HepG2 (cell line): Measurements from ENCODE around the gene MTMR3. TPM values are rescaled to one million over a fixed set of nuclear protein-coding genes. Genes with fewer than 3 reads are reported as not detected.

Experiments
- ATAC-seq: fragments of 200-7000 bp; cut with Tn5 transposase; 3 replicates; pipeline ENCODE4 v1.9.1; 2020; ENCODE audit warnings: mild to moderate bottlenecking, moderate library complexity
- BruUV-seq: library from RNA; stranded (reverse); fragments of 400-500 nt; replicated peaks from 2 replicates; lab custom pipeline; 2021; lab: Mats Ljungman, UMichigan
- CTCF ChIA-PET: fragments of 300-600 bp; formaldehyde crosslinking; extraction: SDS; loops from one replicate; lab custom pipeline; 2021; ENCODE audit warnings: low total read pairs, inconsistent platforms, low intra/inter-chr PET ratio; lab: Yijun Ruan, JAX
- POLR2A ChIA-PET: fragments of 350-600 bp; sonication (Branson Sonifier 250); formaldehyde crosslinking; loops from one replicate; lab custom pipeline; 2020; ENCODE audit warnings: antibody characterized with exemption, inconsistent platforms; lab: Yijun Ruan, JAX
- DNase-seq: peaks from one replicate; pipeline ENCODE4 v3.0.0-alpha.2; 2015; ENCODE audit warnings: low spot score
- FAIRE-seq: peaks from 3 replicates; lab custom pipeline; 2011; peaks lifted over from hg19 to GRCh38; lab: Jason Lieb, UNC
- H2AFZ ChIP-seq: one replicate; pipeline ENCODE4 v1.6.1; 2011; ENCODE audit warnings: low read length, inconsistent platforms
- H3K27ac ChIP-seq: fragments of 300-600 bp; 3 replicates; pipeline ENCODE4 v1.8.0; 2011; ENCODE audit warnings: mixed run types, mild to moderate bottlenecking, mixed read lengths, low read length, inconsistent platforms; ENCODE audit not compliant: insufficient read depth; ENCODE audit errors: extremely low read length
- H3K27me3 ChIP-seq, 2 experiments: fragments of 200-600 bp in 1 of 2; 2 replicates in 1 of 2; 3 replicates in 1 of 2; pipeline versions ENCODE4 v1.6.0 to v1.8.0; 2011; ENCODE audit warnings: low read length in 2 of 2, mild to moderate bottlenecking in 2 of 2, moderate library complexity in 2 of 2, inconsistent platforms in 1 of 2; ENCODE audit not compliant: insufficient read depth in 2 of 2, control insufficient read depth in 1 of 2
- H3K36me3 ChIP-seq, 2 experiments: fragments of 200-600 bp in 1 of 2; replicated peaks in 1 of 2; 2 replicates in 1 of 2; 3 replicates in 1 of 2; pipeline versions ENCODE4 v1.5.1 to v1.8.0; 2011; ENCODE audit warnings: low read length in 2 of 2, inconsistent platforms in 1 of 2; ENCODE audit not compliant: insufficient read depth in 2 of 2, control insufficient read depth in 1 of 2
- H3K4me1 ChIP-seq: 2 replicates; pipeline ENCODE4 v1.5.1; 2012; ENCODE audit warnings: low read length, inconsistent platforms; ENCODE audit not compliant: insufficient read depth
- H3K4me2 ChIP-seq: 2 replicates; pipeline ENCODE4 v1.6.0; 2011; ENCODE audit warnings: low read depth, low read length, inconsistent platforms
- H3K4me3 ChIP-seq, 3 experiments: fragments of 200-600 bp in 1 of 3; sonication (generic), shearing (Covaris generic) in 1 of 3; replicated peaks in 1 of 3; 2 replicates each; pipeline ENCODE4 v1.5.1; 2011 to 2016; ENCODE audit warnings: low read length in 3 of 3, inconsistent platforms in 2 of 3, low read depth in 2 of 3, mild to moderate bottlenecking in 2 of 3, control low read depth in 1 of 3, mixed read lengths in 1 of 3; ENCODE audit not compliant: insufficient read depth in 1 of 3
- H3K79me2 ChIP-seq: one replicate; pipeline ENCODE4 v1.6.1; 2011; ENCODE audit warnings: low read length, inconsistent platforms; ENCODE audit not compliant: insufficient read depth
- H3K9ac ChIP-seq: 2 replicates; pipeline ENCODE4 v1.6.0; 2011; ENCODE audit warnings: mild to moderate bottlenecking, low read depth, low read length, inconsistent platforms; ENCODE audit not compliant: insufficient read depth
- H3K9me3 ChIP-seq: 2 replicates; pipeline ENCODE4 v1.5.1; 2012; ENCODE audit warnings: mild to moderate bottlenecking, low read length
- H4K20me1 ChIP-seq: 2 replicates; pipeline ENCODE4 v1.6.0; 2011; ENCODE audit warnings: inconsistent platforms, mild to moderate bottlenecking, low read length, moderate library complexity; ENCODE audit not compliant: insufficient read depth
- CENPX ChIP-seq: sonication (generic); formaldehyde crosslinking; IDR thresholded peaks from 2 replicates; pipeline ENCODE4 v1.9.0; 2021; ENCODE audit warnings: mild to moderate bottlenecking, missing genetic modification reagents, moderate library complexity
- ELF4 ChIP-seq: sonication (generic); formaldehyde crosslinking; IDR thresholded peaks from 2 replicates; pipeline ENCODE4 v1.5.0; 2020; ENCODE audit warnings: missing genetic modification reagents, mild to moderate bottlenecking, moderate library complexity, borderline replicate concordance
- GPN1 ChIP-seq: sonication (generic); formaldehyde crosslinking; IDR thresholded peaks from 2 replicates; pipeline ENCODE4 v1.5.1; 2020; ENCODE audit warnings: missing genetic modification reagents, borderline replicate concordance
- HIVEP1 ChIP-seq: sonication (generic); formaldehyde crosslinking; IDR thresholded peaks from 2 replicates; pipeline ENCODE4 v1.4.0; 2020; ENCODE audit warnings: mild to moderate bottlenecking, missing genetic modification reagents
- KAT2B ChIP-seq: fragments of 150-350 bp; IDR thresholded peaks from 2 replicates; pipeline ENCODE4 v1.6.1; 2014; ENCODE audit warnings: low read depth, low read length, borderline replicate concordance
- PHF21A ChIP-seq: sonication (generic); formaldehyde crosslinking; IDR thresholded peaks from 2 replicates; pipeline ENCODE4 v1.5.0; 2020; ENCODE audit warnings: mild to moderate bottlenecking, missing genetic modification reagents
- REL ChIP-seq: sonication (generic); formaldehyde crosslinking; conservative IDR thresholded peaks from 2 replicates; pipeline ENCODE4 v1.8.0; 2022; ENCODE audit warnings: mild to moderate bottlenecking, missing genetic modification reagents, moderate library complexity
- ZBTB39 ChIP-seq: sonication (generic); formaldehyde crosslinking; IDR thresholded peaks from 2 replicates; pipeline ENCODE4 v1.5.0; 2020; ENCODE audit warnings: missing genetic modification reagents
- ZBTB4 ChIP-seq: sonication (generic); formaldehyde crosslinking; IDR thresholded peaks from 2 replicates; pipeline ENCODE4 v1.4.0; 2020; ENCODE audit warnings: missing genetic modification reagents, mild to moderate bottlenecking, borderline replicate concordance
- ZFYVE20 ChIP-seq: sonication (generic); formaldehyde crosslinking; IDR thresholded peaks from 2 replicates; pipeline ENCODE4 v1.8.0; 2023; ENCODE audit warnings: low read depth, mild to moderate bottlenecking, moderate library complexity, missing genetic modification reagents, borderline replicate concordance
- ZIK1 ChIP-seq: sonication (generic); formaldehyde crosslinking; IDR thresholded peaks from 2 replicates; pipeline ENCODE4 v1.5.0; 2020; ENCODE audit warnings: mild to moderate bottlenecking, low read depth, missing genetic modification reagents, borderline replicate concordance
- ZNF75D ChIP-seq: sonication (generic); formaldehyde crosslinking; IDR thresholded peaks from 2 replicates; pipeline ENCODE4 v1.8.1; 2023; ENCODE audit warnings: missing genetic modification reagents, mild to moderate bottlenecking, borderline replicate concordance
- ZXDC ChIP-seq: sonication (generic); formaldehyde crosslinking; IDR thresholded peaks from 2 replicates; pipeline ENCODE4 v1.5.0; 2020; ENCODE audit warnings: mild to moderate bottlenecking, missing genetic modification reagents
- WGBS: methylation state at CpG from one replicate; pipeline ENCODE4 v1.1.6; 2017; ENCODE audit warnings: low lambda C conversion rate; 5-methylcytosine and 5-hydroxymethylcytosine counted together
- in situ Hi-C: cut with HindIII; loops from 2 replicates; pipeline ENCODE4 v1.10.0; 2017; ENCODE audit warnings: low pct_unique_long_range_greater_than_20kb; ENCODE audit not compliant: extremely low pct_ligation_motif_present
- intact Hi-C: fragments of 100-400 bp; cut with micrococcal nuclease; formaldehyde crosslinking; loops from one replicate; pipeline ENCODE4 v1.10.0; 2022; ENCODE audit not compliant: unreplicated experiment
- polyA plus RNA-seq, 8 experiments: library from polyadenylated mRNA; depleted of rRNA in 3 of 8; stranded (reverse) in 7 of 8; unstranded in 1 of 8; fragments of >200 nt; fragmentation: Illumina TruSeq in 4 of 8; extraction: Trizol in 4 of 8; gene quantifications; 2 replicates each; pipeline versions ENCODE4 v1.2.1 to v1.2.3, GENCODE V29; 2011 to 2016; ENCODE audit warnings: low read depth in 4 of 8, missing spikeins in 1 of 8, mixed read lengths in 1 of 8; ENCODE audit not compliant: insufficient read depth in 1 of 8
- total RNA-seq, 5 experiments: library from RNA; depleted of rRNA; stranded (reverse); fragments of >200 nt; fragmentation: Illumina TruSeq; extraction: Trizol; gene quantifications; 2 replicates each; pipeline ENCODE4 v1.2.3, GENCODE V29; 2016; ENCODE audit warnings: low read depth in 1 of 5

Gene MTMR3
- total and polyA plus RNA-seq, 2 of the 13 experiments (the other 11 are each of a cell fraction or from before 2014, with no cell fraction given): 12.6 to 24.8 TPM

GRCh38 chr22:29925402-29925801 lies 42.4 kb downstream of the MTMR3 start:
- H3K27me3 ChIP-seq: no peaks in the 10 kb centered on the region
- no peak for FAIRE-seq
- DNase-seq: no peak
- BruUV-seq: no TSS peak
- H3K36me3 ChIP-seq: no peaks in the 10 kb centered on the region; a peak in 2 of 5 replicates
- in situ Hi-C loops: no loop called here
- POLR2A ChIA-PET: no interaction called here
- H3K79me2 ChIP-seq: peaks cover 57% of the 10 kb centered on the region
- H4K20me1 ChIP-seq: peaks cover 13% of the 10 kb centered on the region; the same call in 1 of the 2 replicates
- H3K4me1 ChIP-seq: no peaks in the 10 kb centered on the region
- 100% methylated on average over 3 of the region's 3 CpGs for WGBS
- H3K27ac ChIP-seq: no peak overlapping the region
- intact Hi-C loops: no loop called here
- no peak for ATAC-seq
- no peak overlapping the region for H3K4me3 ChIP-seq
- H3K9me3 ChIP-seq: no peaks in the 10 kb centered on the region
- no peak for TF ChIP-seq CENPX (CRISPR knock-in tag)
- no peak for TF ChIP-seq ZBTB39
- no peak for TF ChIP-seq PHF21A (CRISPR knock-in tag)
- no peak for TF ChIP-seq ZNF75D (CRISPR knock-in tag)
- no peak for TF ChIP-seq KAT2B
- TF ChIP-seq REL: no peak
- no peak for TF ChIP-seq ZXDC (CRISPR knock-in tag)
- TF ChIP-seq ZBTB4 (CRISPR knock-in tag): no peak
- no peak for TF ChIP-seq ELF4 (CRISPR knock-in tag)
- no peak for TF ChIP-seq GPN1
- TF ChIP-seq HIVEP1 (CRISPR knock-in tag): no peak
- no peak for TF ChIP-seq ZIK1 (CRISPR knock-in tag)
- TF ChIP-seq ZFYVE20 (CRISPR knock-in tag): no peak
- H3K9ac ChIP-seq: no peak overlapping the region
- no peak overlapping the region for H2AFZ ChIP-seq
- CTCF ChIA-PET: no interaction called here
- no peak overlapping the region for H3K4me2 ChIP-seq
